ENCODE results near the gene B4GALT2.

GRCh38 chr1:43997295-43997999 is 18.4 kb downstream of the B4GALT2 start:
- TF ChIP-seq CTCF (IDR thresholded peaks at IDR 0.05; ENCODE audit: low read length) (no peak), EZH2 (optimal IDR thresholded peaks at IDR 0.05; ENCODE audit: low read depth, low read length) (no peak), EZH2phosphoT487 (IDR thresholded peaks at IDR 0.05; ENCODE audit: low read length) (no peak)

All from MM.1S (cell line).